Right atrium auricular region (tissue), 2 donors: ENCODE data around the gene RASGEF1C. TPM values are rescaled to one million over a fixed set of nuclear protein-coding genes. Genes with fewer than 3 reads are reported as not detected.

Experiments
- DNase-seq: peaks from one replicate; pipeline ENCODE4 v3.0.0-alpha.2; 2019; ENCODE audit warnings: low spot score
- H3K27ac ChIP-seq, 2 donors: fragments of 200-600 bp; sonication (generic); 1 replicate in 1 of 2; 2 replicates in 1 of 2; pipeline ENCODE4 v1.5.1; 2016 to 2019
- H3K27me3 ChIP-seq, 2 donors: fragments of 200-600 bp; sonication (generic); one replicate each; pipeline versions ENCODE4 v1.5.1 to v1.6.0; 2017 to 2019
- H3K36me3 ChIP-seq: fragments of 200-600 bp; sonication (generic); one replicate; pipeline ENCODE4 v1.5.1; 2016
- H3K4me1 ChIP-seq, 2 donors: fragments of 200-600 bp; sonication (generic); one replicate each; pipeline versions ENCODE4 v1.5.1 to v1.6.0; 2017 to 2019
- H3K4me3 ChIP-seq, 2 donors: fragments of 200-600 bp; sonication (generic); 1 replicate in 1 of 2; 2 replicates in 1 of 2; pipeline ENCODE4 v1.5.1; 2017 to 2019; ENCODE audit warnings: mild to moderate bottlenecking in 1 of 2, moderate library complexity in 1 of 2
- H3K9me3 ChIP-seq, 2 donors: fragments of 200-600 bp; sonication (generic); one replicate each; pipeline ENCODE4 v1.5.1; 2019
- total RNA-seq, 2 donors: library from RNA; depleted of rRNA; stranded (reverse); fragments of >200 nt; gene quantifications; one replicate each; pipeline ENCODE4 v1.1.0, GENCODE V29; 2016
- TF ChIP-seq, protein P1 (sequence below), 2 donors: fragments of 200-600 bp; sonication (generic); IDR thresholded peaks; one replicate each; pipeline ENCODE4 v1.5.1; 2019; ENCODE audit warnings: antibody characterized with exemption in 2 of 2

RASGEF1C gene
- total RNA-seq, 2 donors from 2014 or later: 0.55 to 0.67 TPM

- no peaks in the 10 kb centered on the region for H3K9me3 ChIP-seq
- TF ChIP-seq, protein P1, sequence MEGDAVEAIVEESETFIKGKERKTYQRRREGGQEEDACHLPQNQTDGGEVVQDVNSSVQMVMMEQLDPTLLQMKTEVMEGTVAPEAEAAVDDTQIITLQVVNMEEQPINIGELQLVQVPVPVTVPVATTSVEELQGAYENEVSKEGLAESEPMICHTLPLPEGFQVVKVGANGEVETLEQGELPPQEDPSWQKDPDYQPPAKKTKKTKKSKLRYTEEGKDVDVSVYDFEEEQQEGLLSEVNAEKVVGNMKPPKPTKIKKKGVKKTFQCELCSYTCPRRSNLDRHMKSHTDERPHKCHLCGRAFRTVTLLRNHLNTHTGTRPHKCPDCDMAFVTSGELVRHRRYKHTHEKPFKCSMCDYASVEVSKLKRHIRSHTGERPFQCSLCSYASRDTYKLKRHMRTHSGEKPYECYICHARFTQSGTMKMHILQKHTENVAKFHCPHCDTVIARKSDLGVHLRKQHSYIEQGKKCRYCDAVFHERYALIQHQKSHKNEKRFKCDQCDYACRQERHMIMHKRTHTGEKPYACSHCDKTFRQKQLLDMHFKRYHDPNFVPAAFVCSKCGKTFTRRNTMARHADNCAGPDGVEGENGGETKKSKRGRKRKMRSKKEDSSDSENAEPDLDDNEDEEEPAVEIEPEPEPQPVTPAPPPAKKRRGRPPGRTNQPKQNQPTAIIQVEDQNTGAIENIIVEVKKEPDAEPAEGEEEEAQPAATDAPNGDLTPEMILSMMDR (IDR thresholded peaks at IDR 0.05): no peak
- no peaks in the 10 kb centered on the region for H3K27me3 ChIP-seq
- no peak overlapping the region for H3K4me3 ChIP-seq
- H3K36me3 ChIP-seq: no peaks in the 10 kb centered on the region
- DNase-seq: no peak
- no peak overlapping the region for H3K27ac ChIP-seq
- no peaks in the 10 kb centered on the region for H3K4me1 ChIP-seq
Observed at GRCh38 chr5:180198208-180198607, 10.8 kb downstream of the RASGEF1C start.

DNA sequence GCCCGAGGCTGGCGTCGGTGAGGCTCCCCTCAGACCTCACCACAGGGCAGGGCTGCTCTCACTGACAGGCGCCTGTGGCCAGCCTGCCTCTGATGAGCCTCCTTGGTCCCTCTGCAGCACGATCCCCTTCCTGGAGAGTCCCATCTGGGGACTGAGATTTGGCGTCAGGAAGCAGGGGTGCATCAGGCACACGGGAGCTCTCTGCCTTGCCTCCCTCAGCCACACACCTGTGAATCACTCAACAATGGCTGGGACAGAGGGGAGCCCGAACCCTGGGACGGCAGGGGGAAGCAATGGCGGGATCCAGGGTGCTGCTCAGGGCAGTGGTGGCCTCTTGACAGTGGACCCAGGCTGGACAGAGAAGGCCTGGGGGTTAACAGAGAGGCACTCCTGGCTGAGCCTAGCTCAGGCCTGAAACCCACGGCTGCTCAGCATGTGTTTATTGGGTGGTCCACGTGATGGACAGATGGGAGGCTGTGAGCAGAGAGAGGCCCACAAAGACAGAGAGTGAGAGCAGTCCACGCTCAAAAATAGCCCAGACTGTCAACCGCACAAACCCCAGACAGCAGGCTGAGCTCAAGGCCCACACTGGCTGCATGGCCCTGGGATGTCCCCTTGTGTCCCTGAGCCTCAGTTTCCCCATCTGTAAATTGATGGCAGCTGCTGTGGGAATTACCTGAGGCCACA is 11.9 kb downstream of the RASGEF1C start:
- Histone ChIP-seq H3K36me3 (no peaks in the 10 kb centered on the region), H3K4me3 (no peak overlapping the region), H3K9me3 (no peaks in the 10 kb centered on the region), H3K27ac (no peak overlapping the region), H3K27me3 (no peaks in the 10 kb centered on the region), H3K4me1 (no peaks in the 10 kb centered on the region)
- TF ChIP-seq, protein P1 (IDR thresholded peaks at IDR 0.05): no peak
- no peak for DNase-seq

DNA sequence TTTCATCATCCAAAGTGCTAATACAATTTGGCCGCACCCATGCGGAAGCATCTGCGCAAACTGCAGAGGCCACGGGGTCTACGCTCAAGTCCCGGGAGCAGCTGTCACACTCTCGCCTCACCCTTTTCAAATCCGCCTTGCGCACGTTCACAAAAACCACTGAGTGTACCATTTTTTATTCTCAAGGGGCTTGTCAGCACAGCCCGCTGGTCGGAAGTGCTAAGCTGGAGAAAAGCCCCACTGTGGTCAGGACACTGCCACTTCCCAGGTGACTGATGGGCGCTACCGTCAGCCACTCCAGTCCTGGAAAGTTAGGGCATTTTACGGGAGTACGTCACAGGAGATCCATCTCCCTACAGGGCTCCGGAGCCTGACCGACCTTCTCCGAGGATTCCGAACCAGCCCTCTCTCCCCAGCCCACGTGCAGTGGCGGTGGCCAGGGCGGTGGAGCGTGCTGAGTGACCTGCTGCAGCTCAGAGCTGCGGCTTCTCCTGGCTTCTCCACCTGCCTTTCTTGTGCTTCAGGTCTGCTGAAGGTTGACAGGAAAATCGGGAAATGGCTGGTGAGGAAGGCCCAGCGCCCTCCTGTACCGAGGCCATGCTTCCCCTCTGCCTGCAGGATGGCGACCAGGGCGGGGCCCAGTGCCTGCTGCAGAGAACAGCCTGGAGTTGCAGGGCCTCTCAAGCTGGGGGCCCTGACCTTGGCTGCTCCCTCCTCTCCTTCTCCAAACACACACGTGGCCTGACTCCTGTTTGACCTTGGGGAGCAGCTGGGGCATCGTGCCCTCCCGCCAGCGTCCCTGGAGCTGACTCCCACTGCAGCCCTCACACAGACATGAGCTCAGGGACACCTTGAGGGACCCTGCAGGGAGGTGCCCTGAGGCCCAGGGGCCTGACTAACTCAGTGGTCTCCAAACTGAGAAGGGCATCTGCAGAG is 14.3 kb downstream of the RASGEF1C start:
- H3K4me1 ChIP-seq: no peaks in the 10 kb centered on the region
- H3K27ac ChIP-seq: no peak overlapping the region
- no peaks in the 10 kb centered on the region for H3K36me3 ChIP-seq
- no peaks in the 10 kb centered on the region for H3K27me3 ChIP-seq
- no peaks in the 10 kb centered on the region for H3K9me3 ChIP-seq
- no peak overlapping the region for H3K4me3 ChIP-seq
- TF ChIP-seq, protein P1 (IDR thresholded peaks at IDR 0.05): no peak
- DNase-seq: no peak

DNA sequence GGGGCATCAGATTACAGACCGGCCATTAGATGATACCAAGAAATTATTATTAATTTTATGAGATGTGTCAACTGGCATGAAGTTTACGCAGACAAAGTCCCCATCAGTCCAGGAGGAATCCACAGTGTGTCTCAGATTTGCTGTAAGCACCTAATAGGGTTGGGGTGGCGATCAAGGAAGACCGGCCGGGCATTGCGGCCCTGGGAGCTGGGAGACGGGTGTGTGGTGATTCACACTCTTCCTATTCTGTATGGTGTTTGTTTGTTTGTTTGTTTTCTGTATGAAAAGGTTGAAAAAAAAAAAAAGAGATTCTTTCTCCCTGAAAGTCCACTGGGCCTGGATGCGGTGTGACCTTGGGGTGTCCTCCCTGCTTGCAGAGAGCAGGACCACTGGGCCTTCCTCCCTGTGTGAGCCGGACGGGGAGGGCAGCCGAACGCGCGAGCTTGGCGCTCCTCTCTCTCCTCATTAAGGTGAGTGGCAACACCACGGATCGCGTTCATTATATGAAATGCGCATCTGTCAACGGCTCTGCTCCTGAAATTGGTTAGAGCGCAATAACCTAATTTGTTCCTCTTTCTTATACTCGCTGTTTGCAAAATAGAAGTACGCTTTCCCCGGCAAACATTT is 15.1 kb downstream of the RASGEF1C start:
- TF ChIP-seq, protein P1 (IDR thresholded peaks at IDR 0.05): no peak
- Histone ChIP-seq H3K4me1 (no peaks in the 10 kb centered on the region), H3K36me3 (no peaks in the 10 kb centered on the region), H3K27me3 (no peaks in the 10 kb centered on the region), H3K27ac (no peak overlapping the region), H3K9me3 (no peaks in the 10 kb centered on the region), H3K4me3 (no peak overlapping the region)
- no peak for DNase-seq

GRCh38 chr5:180191716-180192115 is 17.3 kb downstream of the RASGEF1C start:
- Histone ChIP-seq H3K27me3 (no peaks in the 10 kb centered on the region), H3K4me3 (no peak overlapping the region), H3K9me3 (peaks cover 0 to 12% of the 10 kb centered on the region in 2 donors), H3K27ac (no peak overlapping the region), H3K36me3 (no peaks in the 10 kb centered on the region), H3K4me1 (no peaks in the 10 kb centered on the region)
- no peak for DNase-seq
- TF ChIP-seq, protein P1 (IDR thresholded peaks at IDR 0.05): no peak
